ENCODE results near the gene NPLOC4.

Gene NPLOC4

DNA sequence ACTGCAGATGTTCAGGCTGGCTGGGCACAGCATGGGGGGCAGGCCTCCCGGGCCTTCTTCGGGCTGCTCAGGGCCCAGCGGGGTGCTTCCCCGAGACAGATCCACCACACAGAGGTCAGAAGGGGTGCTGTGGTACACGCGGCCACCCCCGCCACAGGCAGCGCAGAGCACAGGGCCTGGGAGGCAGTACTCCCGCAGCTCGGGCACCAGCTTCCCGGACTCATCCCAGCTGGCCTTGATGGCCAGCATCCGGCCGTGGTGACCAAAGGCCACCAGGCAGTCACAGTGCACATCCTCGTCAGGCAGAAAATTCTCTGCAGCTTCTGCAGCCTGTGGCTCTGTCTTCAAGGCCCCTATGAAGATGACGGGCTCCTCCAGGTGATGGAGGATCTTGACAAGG, 86.6 kb downstream of the NPLOC4 start:
- TF ChIP-seq EZH2phosphoT487 (conservative IDR thresholded peaks at IDR 0.05; ENCODE audit: low read length): no peak
- TF ChIP-seq, protein P1, sequence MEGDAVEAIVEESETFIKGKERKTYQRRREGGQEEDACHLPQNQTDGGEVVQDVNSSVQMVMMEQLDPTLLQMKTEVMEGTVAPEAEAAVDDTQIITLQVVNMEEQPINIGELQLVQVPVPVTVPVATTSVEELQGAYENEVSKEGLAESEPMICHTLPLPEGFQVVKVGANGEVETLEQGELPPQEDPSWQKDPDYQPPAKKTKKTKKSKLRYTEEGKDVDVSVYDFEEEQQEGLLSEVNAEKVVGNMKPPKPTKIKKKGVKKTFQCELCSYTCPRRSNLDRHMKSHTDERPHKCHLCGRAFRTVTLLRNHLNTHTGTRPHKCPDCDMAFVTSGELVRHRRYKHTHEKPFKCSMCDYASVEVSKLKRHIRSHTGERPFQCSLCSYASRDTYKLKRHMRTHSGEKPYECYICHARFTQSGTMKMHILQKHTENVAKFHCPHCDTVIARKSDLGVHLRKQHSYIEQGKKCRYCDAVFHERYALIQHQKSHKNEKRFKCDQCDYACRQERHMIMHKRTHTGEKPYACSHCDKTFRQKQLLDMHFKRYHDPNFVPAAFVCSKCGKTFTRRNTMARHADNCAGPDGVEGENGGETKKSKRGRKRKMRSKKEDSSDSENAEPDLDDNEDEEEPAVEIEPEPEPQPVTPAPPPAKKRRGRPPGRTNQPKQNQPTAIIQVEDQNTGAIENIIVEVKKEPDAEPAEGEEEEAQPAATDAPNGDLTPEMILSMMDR (IDR thresholded peaks at IDR 0.05; ENCODE audit: insufficient read depth, low read length, poor library complexity, severe bottlenecking): no peak
- Histone ChIP-seq H3K4me3 (ENCODE audit: insufficient read depth, low read length, poor library complexity, severe bottlenecking) (no peak overlapping the region), H3K9ac (ENCODE audit: low read length) (no peak overlapping the region), H3K79me2 (ENCODE audit: insufficient read depth, low read length) (peaks cover 14% of the 10 kb centered on the region), H3K9me2 (replicated peaks; ENCODE audit: insufficient read depth, low read length) (no peaks in the 10 kb centered on the region), H3K36me3 (ENCODE audit: low read length) (no peaks in the 10 kb centered on the region), H2AFZ (ENCODE audit: low read depth, low read length, severe bottlenecking) (no peak overlapping the region), H3K9me3 (ENCODE audit: insufficient read depth, low read length) (no peaks in the 10 kb centered on the region), H4K20me1 (ENCODE audit: low read depth, low read length) (no peaks in the 10 kb centered on the region; the same call in 1 of the 2 replicates), H3K4me2 (ENCODE audit: low read depth, low read length, poor library complexity, severe bottlenecking) (no peak overlapping the region), H3K27ac (ENCODE audit: low read depth, low read length) (no peak overlapping the region), H3K27me3 (ENCODE audit: low read length) (no peaks in the 10 kb centered on the region), H3F3A (ENCODE audit: insufficient read depth) (no peaks in the 10 kb centered on the region)

DNA sequence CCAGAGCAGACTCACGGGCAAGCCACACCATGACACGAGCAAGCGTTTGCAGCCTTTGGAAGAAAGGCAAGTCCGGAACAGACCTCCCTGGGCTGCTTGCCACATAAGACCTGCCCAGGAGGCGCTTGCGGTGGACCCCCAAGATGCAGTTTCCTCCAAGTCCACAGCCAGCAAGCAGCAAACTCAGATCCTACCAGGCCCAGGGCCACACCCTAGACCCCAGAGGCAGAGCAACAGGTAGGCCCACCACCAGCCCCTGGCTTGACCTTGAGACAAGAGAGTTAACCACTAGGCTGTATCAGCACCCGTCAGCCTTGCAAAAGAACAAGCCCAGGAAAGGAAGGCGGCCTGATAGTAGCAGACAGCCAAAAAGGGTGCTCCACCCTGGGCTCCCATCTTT, 87.1 kb downstream of the NPLOC4 start:
- no peaks in the 10 kb centered on the region for H3K36me3 ChIP-seq (ENCODE audit: low read length)

DNA sequence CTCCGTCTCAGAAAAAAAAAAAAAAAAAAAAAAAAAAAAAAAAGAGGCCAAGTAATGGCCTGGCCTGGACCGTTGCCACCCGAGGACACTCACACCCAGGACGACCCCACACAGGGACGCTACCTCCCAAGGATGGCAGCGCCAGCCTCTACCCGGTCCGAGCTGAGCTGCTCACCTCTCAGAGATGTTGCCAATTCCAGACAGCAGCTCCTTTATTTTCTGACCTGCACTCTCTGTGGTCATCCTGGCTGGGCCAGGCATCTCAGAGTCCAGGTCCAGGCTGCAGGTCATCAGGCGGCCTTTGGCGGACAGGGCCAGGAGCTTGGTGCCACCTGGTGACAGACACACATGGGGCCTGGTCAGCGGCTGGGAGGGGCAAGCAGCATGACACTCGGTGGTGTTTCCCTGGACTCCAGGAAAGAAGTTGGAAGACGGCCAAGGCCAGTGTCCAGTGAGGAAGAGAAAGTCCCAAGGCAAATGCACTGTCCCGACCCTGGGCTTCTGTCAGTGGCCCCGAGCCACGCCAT, 87.8 kb downstream of the NPLOC4 start:
- no peaks in the 10 kb centered on the region for H3K9me2 ChIP-seq (replicated peaks; ENCODE audit: insufficient read depth, low read length)
- H2AFZ ChIP-seq (ENCODE audit: low read depth, low read length, severe bottlenecking): no peak overlapping the region
- H3K27me3 ChIP-seq (ENCODE audit: low read length): no peaks in the 10 kb centered on the region
- no peaks in the 10 kb centered on the region; the same call in 1 of the 2 replicates for H4K20me1 ChIP-seq (ENCODE audit: low read depth, low read length)
- no peaks in the 10 kb centered on the region for H3F3A ChIP-seq (ENCODE audit: insufficient read depth)
- TF ChIP-seq, protein P1 (IDR thresholded peaks at IDR 0.05; ENCODE audit: insufficient read depth, low read length, poor library complexity, severe bottlenecking): no peak
- TF ChIP-seq EZH2phosphoT487 (conservative IDR thresholded peaks at IDR 0.05; ENCODE audit: low read length): no peak
- H3K79me2 ChIP-seq (ENCODE audit: insufficient read depth, low read length): peaks cover 14% of the 10 kb centered on the region
- no peak overlapping the region for H3K9ac ChIP-seq (ENCODE audit: low read length)
- no peak overlapping the region for H3K4me2 ChIP-seq (ENCODE audit: low read depth, low read length, poor library complexity, severe bottlenecking)
- H3K4me3 ChIP-seq (ENCODE audit: insufficient read depth, low read length, poor library complexity, severe bottlenecking): no peak overlapping the region
- no peak overlapping the region for H3K27ac ChIP-seq (ENCODE audit: low read depth, low read length)
- H3K36me3 ChIP-seq (ENCODE audit: low read length): no peaks in the 10 kb centered on the region
- no peaks in the 10 kb centered on the region for H3K9me3 ChIP-seq (ENCODE audit: insufficient read depth, low read length)

More for the DNA sequence above, 87.1 kb downstream of the NPLOC4 start:
- Histone ChIP-seq H3K9me3 (ENCODE audit: insufficient read depth, low read length) (no peaks in the 10 kb centered on the region), H3K4me3 (ENCODE audit: insufficient read depth, low read length, poor library complexity, severe bottlenecking) (no peak overlapping the region), H3K4me2 (ENCODE audit: low read depth, low read length, poor library complexity, severe bottlenecking) (no peak overlapping the region), H3K79me2 (ENCODE audit: insufficient read depth, low read length) (peaks cover 14% of the 10 kb centered on the region), H3K27ac (ENCODE audit: low read depth, low read length) (no peak overlapping the region), H3K27me3 (ENCODE audit: low read length) (no peaks in the 10 kb centered on the region), H3K9ac (ENCODE audit: low read length) (no peak overlapping the region), H3K9me2 (replicated peaks; ENCODE audit: insufficient read depth, low read length) (no peaks in the 10 kb centered on the region), H3F3A (ENCODE audit: insufficient read depth) (no peaks in the 10 kb centered on the region), H2AFZ (ENCODE audit: low read depth, low read length, severe bottlenecking) (no peak overlapping the region), H4K20me1 (ENCODE audit: low read depth, low read length) (no peaks in the 10 kb centered on the region; the same call in 1 of the 2 replicates)
- TF ChIP-seq, protein P1 (IDR thresholded peaks at IDR 0.05; ENCODE audit: insufficient read depth, low read length, poor library complexity, severe bottlenecking): no peak
- TF ChIP-seq EZH2phosphoT487 (conservative IDR thresholded peaks at IDR 0.05; ENCODE audit: low read length): no peak
